Lower lobe of right lung (tissue), 2 donors: ENCODE data around the gene BSN. TPM values are rescaled to one million over a fixed set of nuclear protein-coding genes. Genes with fewer than 3 reads are reported as not detected.
"Not testable (repeated sequence)": the region's sequence is repeated elsewhere in the genome, so short reads cannot be mapped to it uniquely, and the experiment has no call there.

Experiments
- ATAC-seq, 2 donors: fragments of 200-7000 bp; cut with Tn5 transposase; one replicate each; pipeline ENCODE4 v1.9.1; 2020 to 2022; ENCODE audit warnings: mild to moderate bottlenecking in 2 of 2, moderate library complexity in 2 of 2
- DNase-seq: peaks from one replicate; pipeline ENCODE4 v3.0.0-alpha.2; 2020
- H3K27ac ChIP-seq: fragments of 200-600 bp; one replicate; pipeline ENCODE4 v1.8.0; 2022
- H3K27me3 ChIP-seq: fragments of 200-600 bp; one replicate; pipeline ENCODE4 v1.8.0; 2022; ENCODE audit warnings: low read depth
- H3K36me3 ChIP-seq: fragments of 200-600 bp; one replicate; pipeline ENCODE4 v1.8.0; 2022; ENCODE audit warnings: mild to moderate bottlenecking
- H3K4me1 ChIP-seq: fragments of 200-600 bp; one replicate; pipeline ENCODE4 v1.8.0; 2022
- H3K4me3 ChIP-seq: fragments of 200-600 bp; one replicate; pipeline ENCODE4 v1.8.0; 2022; ENCODE audit warnings: mild to moderate bottlenecking
- H3K9me3 ChIP-seq: fragments of 200-600 bp; one replicate; pipeline ENCODE4 v1.8.0; 2022
- CTCF ChIP-seq: fragments of 200-600 bp; IDR thresholded peaks from one replicate; pipeline ENCODE4 v1.8.0; 2022; ENCODE audit warnings: antibody characterized with exemption, mild to moderate bottlenecking
- intact Hi-C: fragments of 100-400 bp; cut with DNase I; formaldehyde crosslinking; loops from one replicate; pipeline ENCODE4 v1.11.0; 2022
- total RNA-seq: library from RNA; stranded (reverse); fragmentation: NEBNext Ultra II Directional; extraction: Animal tissue kit (Norgen Biotek cat#: 25700); gene quantifications from one replicate; pipeline ENCODE4 v1.2.1, GENCODE V29; 2021
- donor health status: DM: no; HTN: yes; CAD: no; lungs with severe emphysema.

BSN gene
- total RNA-seq, 1 donor from 2014 or later: 0.35 TPM

GRCh38 chr3:49689046-49689907, 135.0 kb downstream of the BSN start, which contains the start of the genes MST1 and RNF123:
Gene MST1, minus strand, starts transcription at chr3:49689474. Its CDS starts 783 bp downstream, at chr3:49688691.
Gene RNF123, plus strand, starts transcription at chr3:49689557. Its CDS starts 1,609 bp downstream, at chr3:49691166.
- Histone ChIP-seq H3K4me3 (peak within 1 kb of the TSS; percentile 100), H3K4me1 (peaks cover 31% of the 10 kb centered on the region), H3K36me3 (no peaks in the 10 kb centered on the region), H3K27ac (peak within 1 kb of the TSS; percentile 88), H3K9me3 (no peaks in the 10 kb centered on the region), H3K27me3 (peaks cover 4% of the 10 kb centered on the region)
- TF ChIP-seq CTCF: peak; percentile 46
- ATAC-seq: peak; percentile 84 to 88
- peak; percentile 92 for DNase-seq
- intact Hi-C loops: no loop called here

- H3K27ac ChIP-seq: peak overlapping the region; percentile 88
- H3K27me3 ChIP-seq, H3K9me3 ChIP-seq, intact Hi-C loops, H3K36me3 ChIP-seq, ATAC-seq, DNase-seq: not testable (repeated sequence)
- H3K4me3 ChIP-seq: peak overlapping the region; percentile 100
- peaks cover 31% of the 10 kb centered on the region for H3K4me1 ChIP-seq
Observed at GRCh38 chr3:49689908-49690624, 135.8 kb downstream of the BSN start.

- H3K27me3 ChIP-seq, H3K9me3 ChIP-seq, intact Hi-C loops, ATAC-seq, H3K36me3 ChIP-seq, H3K27ac ChIP-seq, DNase-seq, H3K4me3 ChIP-seq: not testable (repeated sequence)
- H3K4me1 ChIP-seq: peaks cover 29% of the 10 kb centered on the region
Observed at GRCh38 chr3:49690856-49691255, 136.6 kb downstream of the BSN start.

- intact Hi-C loops, H3K27me3 ChIP-seq, H3K9me3 ChIP-seq, H3K4me3 ChIP-seq, H3K36me3 ChIP-seq, DNase-seq, H3K27ac ChIP-seq, ATAC-seq: not testable (repeated sequence)
- peaks cover 27% of the 10 kb centered on the region for H3K4me1 ChIP-seq
Observed at GRCh38 chr3:49691481-49691880, 137.2 kb downstream of the BSN start.

- H3K9me3 ChIP-seq, H3K4me3 ChIP-seq, intact Hi-C loops, DNase-seq, H3K27ac ChIP-seq, ATAC-seq, H3K27me3 ChIP-seq: not testable (repeated sequence)
- Histone ChIP-seq H3K4me1 (peaks cover 18% of the 10 kb centered on the region), H3K36me3 (peaks cover 26% of the 10 kb centered on the region)
Observed at GRCh38 chr3:49694409-49695070, 140.3 kb downstream of the BSN start.

- DNase-seq, H3K9me3 ChIP-seq, H3K27me3 ChIP-seq, H3K4me3 ChIP-seq, intact Hi-C loops, ATAC-seq, H3K27ac ChIP-seq: not testable (repeated sequence)
- Histone ChIP-seq H3K4me1 (peaks cover 11% of the 10 kb centered on the region), H3K36me3 (peaks cover 35% of the 10 kb centered on the region)
Observed at GRCh38 chr3:49695350-49696015, 141.2 kb downstream of the BSN start.

GRCh38 chr3:49699281-49699979, 145.2 kb downstream of the BSN start:
- no peaks in the 10 kb centered on the region for H3K27me3 ChIP-seq
- DNase-seq (no peak), ATAC-seq (peak; percentile 25 to 54)
- no peak overlapping the region for H3K27ac ChIP-seq
- peaks cover 68% of the 10 kb centered on the region for H3K36me3 ChIP-seq
- no peaks in the 10 kb centered on the region for H3K9me3 ChIP-seq
- intact Hi-C loops: no loop called here
- peaks cover 8% of the 10 kb centered on the region for H3K4me1 ChIP-seq
- H3K4me3 ChIP-seq: no peak overlapping the region
- TF ChIP-seq CTCF: no peak
